NCI-H2171 (cell line): ENCODE results near the gene TPSAB1.
"Not testable (repeated sequence)": the region's sequence is repeated elsewhere in the genome, so short reads cannot be mapped to it uniquely, and the experiment has no call there.

ENCODE experiments used
- DNase-seq: peaks from one replicate; lab custom pipeline; 2025; lab: John Stamatoyannopoulos, UW

Gene TPSAB1

DNA sequence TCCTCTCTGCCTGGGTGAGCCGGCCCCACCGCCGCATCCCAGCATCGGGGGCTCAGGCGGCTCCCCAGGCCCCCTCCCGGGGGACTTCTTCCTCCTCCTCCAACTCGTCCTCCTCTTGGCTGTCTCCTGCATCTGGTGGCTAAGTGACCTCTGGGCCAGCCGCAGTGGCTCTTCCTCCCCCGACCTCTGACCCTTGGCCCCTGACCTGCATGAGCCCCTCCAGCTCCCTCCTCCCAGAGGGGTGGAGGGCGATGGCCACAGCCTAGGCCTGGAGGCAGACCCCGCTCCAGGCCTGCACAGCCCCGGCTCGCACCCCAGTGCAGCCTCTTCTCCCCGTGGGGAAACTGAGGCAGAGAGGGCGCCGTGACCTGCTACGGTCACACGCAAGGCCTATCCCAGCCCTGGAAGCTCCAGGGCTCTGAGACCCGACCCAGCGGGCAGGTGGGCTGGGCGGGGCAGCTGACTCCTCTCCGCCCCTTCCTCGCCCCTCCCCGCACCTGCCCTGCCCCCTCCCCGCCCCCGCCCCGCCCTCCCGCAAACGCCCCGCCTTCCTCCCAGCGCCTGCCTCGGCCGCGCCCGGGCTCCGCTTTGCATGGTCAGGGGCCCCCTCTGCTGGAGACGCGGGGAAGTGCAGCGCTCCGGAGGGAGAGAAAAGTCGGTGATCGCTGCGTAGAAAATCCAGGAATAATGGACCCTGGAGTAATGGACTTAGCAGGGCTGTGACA is 8.7 kb downstream of the TPSAB1 start:
- DNase-seq, result not testable (repeated sequence)

DNA sequence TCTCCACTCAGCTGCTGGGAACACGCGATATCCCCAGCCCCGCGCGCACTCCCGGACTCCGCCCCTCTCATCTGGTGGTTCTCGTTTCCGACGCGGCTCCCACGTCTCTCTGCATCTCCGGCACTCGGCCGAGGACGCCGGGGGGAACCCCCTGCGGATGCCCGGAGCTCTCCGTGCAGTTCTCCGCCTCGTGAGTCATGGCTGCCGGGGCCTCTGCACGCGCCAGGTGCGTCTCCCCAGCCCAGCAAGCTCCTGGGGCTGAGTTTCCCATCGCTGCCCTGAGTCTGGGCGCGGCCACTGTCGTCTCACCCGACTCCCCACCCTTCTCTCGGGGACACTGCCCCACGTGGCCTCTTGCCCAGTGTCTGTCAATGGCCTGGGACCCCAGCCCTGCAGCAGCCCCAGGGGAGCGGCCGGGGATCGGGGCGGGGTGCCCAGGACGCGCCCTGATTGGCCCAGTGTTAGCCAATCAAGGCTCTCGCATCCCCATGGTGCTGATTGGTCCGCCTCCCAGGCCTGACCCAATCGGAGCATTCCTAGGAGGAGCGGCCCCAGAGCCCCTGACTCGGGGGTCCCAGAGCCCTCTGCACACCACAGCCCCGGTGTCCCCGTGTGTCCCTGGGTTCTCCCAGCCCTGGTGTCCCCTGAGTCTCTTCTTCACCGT is 13.3 kb downstream of the TPSAB1 start:
- DNase-seq, result not testable (repeated sequence)

GRCh38 chr16:1254821-1255220 is 14.3 kb downstream of the TPSAB1 start:
- not testable (repeated sequence) for DNase-seq

GRCh38 chr16:1255276-1256122 is 15.0 kb downstream of the TPSAB1 start, which contains the start of gene TPSD1:
TSS of gene TPSD1 (plus strand) at chr16:1256069. CDS start at chr16:1256281, 212 bp downstream.
- not testable (repeated sequence) for DNase-seq

DNA sequence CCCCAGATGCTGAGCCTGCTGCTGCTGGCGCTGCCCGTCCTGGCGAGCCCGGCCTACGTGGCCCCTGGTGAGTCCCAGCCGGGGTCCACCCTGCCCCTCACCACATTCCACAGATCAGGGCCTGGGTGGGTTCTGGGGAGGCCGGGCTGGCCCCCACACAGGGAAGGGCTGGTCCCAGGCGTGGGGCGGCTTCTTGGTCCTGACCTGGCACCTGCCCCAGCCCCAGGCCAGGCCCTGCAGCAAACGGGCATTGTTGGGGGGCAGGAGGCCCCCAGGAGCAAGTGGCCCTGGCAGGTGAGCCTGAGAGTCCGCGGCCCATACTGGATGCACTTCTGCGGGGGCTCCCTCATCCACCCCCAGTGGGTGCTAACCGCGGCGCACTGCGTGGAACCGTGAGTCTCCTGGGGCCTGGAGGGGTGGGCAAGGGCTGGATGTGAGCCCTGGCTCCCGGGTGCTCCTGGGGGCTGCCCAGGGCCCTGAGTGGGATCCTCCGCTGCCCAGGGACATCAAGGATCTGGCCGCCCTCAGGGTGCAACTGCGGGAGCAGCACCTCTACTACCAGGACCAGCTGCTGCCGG is 15.9 kb downstream of the TPSAB1 start:
- DNase-seq, result not testable (repeated sequence)

- DNase-seq, result no peak
These were observed 16.4 kb downstream of the TPSAB1 start for GRCh38 chr16:1256874-1257322.

DNA sequence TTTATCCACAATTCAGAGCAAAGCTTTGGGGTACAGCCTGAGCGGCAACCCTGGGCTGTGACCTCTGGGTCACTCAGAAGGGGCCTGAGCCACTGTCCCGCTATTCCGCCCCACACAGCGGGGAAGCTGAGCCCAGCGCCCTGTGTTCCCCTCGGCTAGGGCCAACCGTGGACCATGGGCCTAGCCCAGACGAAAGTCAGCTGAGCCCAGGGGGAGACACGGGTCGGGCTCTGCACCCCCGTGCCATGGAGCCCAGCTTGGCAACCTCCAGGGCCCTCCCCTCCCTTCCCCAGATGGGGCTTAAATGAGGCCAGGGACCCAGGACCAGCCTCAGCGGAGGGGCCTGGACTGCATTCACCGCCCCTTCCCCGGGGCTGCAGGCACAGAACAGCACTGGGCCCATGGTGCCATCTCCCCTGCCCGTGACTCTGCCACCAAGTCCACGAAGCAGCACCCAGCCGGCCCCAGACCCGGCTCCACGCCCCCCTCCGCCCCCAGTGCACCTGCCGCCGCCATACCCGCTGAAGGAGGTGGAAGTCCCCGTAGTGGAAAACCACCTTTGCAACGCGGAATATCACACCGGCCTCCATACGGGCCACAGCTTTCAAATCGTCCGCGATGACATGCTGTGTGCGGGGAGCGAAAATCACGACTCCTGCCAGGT is 17.2 kb downstream of the TPSAB1 start:
- no peak for DNase-seq

- DNase-seq, result no peak
These were observed 17.7 kb downstream of the TPSAB1 start for GRCh38 chr16:1258225-1258600.

- DNase-seq, result no peak
These were observed 18.6 kb downstream of the TPSAB1 start for GRCh38 chr16:1258906-1259759.

DNA sequence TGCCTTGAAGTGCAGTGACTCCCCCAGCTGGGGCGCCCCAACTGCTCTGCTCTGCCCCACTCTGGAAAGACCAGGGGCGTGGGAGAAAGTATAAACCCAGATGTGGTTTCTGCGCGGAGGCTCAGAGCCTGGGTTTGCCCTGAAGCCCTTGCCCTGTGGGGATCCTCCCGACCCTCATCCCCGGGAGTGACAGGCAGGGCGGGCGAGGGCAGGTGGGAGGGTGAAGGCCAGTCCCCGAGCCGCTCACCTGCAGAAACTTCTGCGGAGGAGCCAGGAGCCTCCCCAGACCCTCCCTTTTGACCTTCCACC is 19.2 kb downstream of the TPSAB1 start:
- no peak for DNase-seq

DNA sequence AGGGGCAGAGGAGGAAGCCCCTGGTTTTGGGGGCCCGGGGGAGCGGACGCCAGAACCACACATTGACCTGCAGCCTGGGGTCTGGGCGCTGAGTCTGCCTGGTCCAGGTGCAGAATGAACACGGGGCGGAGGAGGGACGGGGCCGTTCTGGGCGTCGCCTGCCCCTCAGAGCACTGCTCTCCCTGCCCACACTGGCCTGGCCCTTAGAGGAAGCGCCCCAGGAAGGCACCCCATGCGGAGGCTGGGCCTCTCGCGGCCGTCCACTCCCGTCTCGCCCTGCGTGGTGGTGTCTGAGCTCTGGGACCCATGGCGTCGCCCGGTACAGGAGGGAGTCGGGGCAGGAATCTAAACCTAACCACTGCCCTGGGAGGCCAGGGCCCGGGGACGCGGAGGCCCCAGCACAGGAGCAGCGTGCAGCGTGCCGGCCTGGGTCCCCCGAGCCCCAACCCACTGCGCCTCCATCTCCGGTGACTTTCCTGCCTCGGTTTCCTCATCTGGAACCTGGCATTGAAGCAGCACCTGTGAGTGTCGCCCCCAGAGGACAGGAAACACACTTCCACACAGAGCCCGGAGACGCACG is 19.7 kb downstream of the TPSAB1 start:
- DNase-seq, result no peak

GRCh38 chr16:1261131-1261892 is 20.8 kb downstream of the TPSAB1 start:
- DNase-seq, result no peak

DNA sequence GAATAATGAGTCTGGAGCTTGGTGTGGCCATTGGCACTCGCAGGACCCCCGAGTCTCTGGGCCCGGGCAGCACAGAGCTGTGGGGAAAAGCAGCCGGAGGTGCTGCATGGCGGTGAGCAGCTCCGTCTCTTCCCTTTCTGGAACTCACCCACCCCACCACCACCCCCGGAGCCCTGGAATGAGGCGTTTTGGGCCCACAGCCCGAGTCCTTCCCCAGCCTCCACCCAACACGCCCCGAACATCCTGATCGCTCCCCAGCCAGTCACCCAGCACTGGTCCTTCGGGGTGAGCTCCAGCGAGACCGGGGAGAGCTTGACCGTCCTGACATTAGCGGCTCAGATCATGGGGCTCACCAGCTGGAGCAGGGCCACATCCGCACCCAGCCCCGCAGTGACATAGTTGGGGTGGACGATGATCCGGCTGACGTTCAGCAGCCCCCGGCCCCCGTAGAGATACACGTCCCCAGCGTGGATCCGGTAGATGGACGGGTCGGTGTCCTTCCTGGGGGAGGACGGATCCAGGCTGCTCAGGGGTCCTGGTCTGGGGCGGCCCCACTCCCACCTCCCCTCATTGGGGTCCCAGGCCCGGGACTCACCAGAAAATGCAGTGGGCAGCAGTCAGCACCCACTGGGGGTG is 21.8 kb downstream of the TPSAB1 start:
- no peak for DNase-seq

DNA sequence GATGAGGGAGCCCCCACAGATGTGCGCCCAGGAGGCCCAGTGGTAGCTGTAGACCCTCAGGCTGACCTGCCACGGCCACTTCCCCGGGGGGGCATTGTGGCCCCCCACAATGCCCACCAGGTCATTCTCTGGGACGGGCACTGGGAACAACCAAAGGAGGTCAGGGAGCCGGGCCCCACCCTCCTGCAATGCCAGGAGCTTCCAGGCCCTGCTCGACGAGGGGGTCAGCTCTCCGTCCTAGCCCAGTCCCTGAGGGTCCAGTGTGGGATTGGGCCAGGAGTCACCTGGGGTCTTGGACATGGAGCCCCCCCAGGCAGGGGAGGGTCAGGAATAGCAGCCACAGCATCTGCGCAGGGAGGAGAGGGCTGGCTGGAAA is 22.3 kb downstream of the TPSAB1 start:
- DNase-seq, result no peak

GRCh38 chr16:1263591-1264344 is 23.3 kb downstream of the TPSAB1 start:
- DNase-seq, result no peak

GRCh38 chr16:1264345-1265089 is 24.0 kb downstream of the TPSAB1 start:
- DNase-seq, result no peak

DNA sequence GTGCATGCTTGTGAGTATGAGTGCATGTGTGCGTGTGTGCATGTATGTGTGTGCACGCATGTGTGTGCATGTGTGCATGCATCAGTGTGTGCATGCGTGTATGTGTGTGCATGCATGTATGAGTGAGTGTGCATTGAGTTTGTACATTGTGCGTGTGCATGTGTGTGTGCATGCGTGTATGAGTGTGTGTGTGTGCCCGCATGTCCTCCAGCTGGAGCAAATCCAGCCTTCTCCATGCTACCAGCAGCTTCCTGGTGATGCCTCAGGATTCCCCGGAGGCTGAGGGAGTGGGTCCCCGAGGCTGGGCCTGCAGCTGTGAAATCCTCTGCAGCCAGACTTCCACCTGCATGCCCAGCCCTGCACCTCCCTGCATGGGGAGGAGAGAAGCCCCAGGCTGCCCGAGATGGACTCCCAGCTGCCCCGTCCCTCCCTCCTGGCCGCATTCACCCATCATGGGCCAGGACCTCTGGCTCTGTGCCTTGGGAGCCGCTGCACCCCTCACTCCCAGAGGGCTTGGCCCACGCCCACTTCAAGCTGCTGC is 24.7 kb downstream of the TPSAB1 start:
- no peak for DNase-seq

DNA sequence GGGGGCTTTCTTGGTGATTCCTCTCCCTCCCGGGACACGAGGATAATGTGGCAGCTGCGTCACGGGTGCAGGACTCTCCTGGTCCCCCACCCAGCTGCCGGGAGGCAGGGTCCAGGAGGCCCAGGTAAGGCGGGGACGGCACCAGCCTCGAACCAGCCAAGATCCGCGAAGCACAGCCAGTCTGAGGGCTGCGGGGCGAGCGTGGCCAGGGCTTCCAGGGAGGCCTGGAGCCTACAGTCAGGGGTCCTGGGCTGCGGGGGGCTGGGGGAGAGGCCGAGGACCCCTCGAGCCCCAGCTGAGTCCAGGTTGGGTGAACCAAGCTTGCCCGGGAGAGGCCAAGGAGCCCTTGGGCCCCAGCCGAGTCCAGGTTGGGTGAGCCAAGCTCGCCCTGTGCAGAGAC is 25.3 kb downstream of the TPSAB1 start:
- DNase-seq, result no peak
